Keratinocyte (primary cell): ENCODE data around the gene SLC29A1.

ENCODE experiments used
- CTCF ChIP-seq, 3 experiments: IDR thresholded peaks in 1 of 3; conservative IDR thresholded peaks in 1 of 3; optimal IDR thresholded peaks in 1 of 3; 2 replicates in 2 of 3; 3 replicates in 1 of 3; pipeline versions ENCODE3 to v1.5.1; 2011; ENCODE audit warnings: low read length in 3 of 3, mild to moderate bottlenecking in 3 of 3, moderate library complexity in 2 of 3, control low read depth in 1 of 3, inconsistent platforms in 1 of 3; ENCODE audit not compliant: insufficient read depth in 2 of 3; ENCODE audit errors: extremely low read depth in 1 of 3
- EZH2 ChIP-seq: IDR thresholded peaks from one replicate; pipeline ENCODE4 v1.6.1; 2012; ENCODE audit warnings: inconsistent platforms, mild to moderate bottlenecking, low read length, moderate library complexity

- TF ChIP-seq EZH2: no peak
- TF ChIP-seq CTCF (optimal IDR thresholded peaks at IDR 0.05 in 1 of 3, IDR thresholded peaks at IDR 0.05 in 1 of 3, conservative IDR thresholded peaks at IDR 0.05 in 1 of 3; ENCODE audit: extremely low read depth in 1 of 3, insufficient read depth in 2 of 3, low read length in 3 of 3): no peak
Observed at GRCh38 chr6:44278774-44279697, 55.6 kb downstream of the SLC29A1 start.
